Common myeloid progenitor, CD34-positive (primary cell): ENCODE measurements around the gene TRPM3.

ENCODE experiments used
- CTCF ChIA-PET: fragments of 350-600 bp; sonication (Branson Sonifier 250); formaldehyde crosslinking; loops from one replicate; lab custom pipeline; 2021; ENCODE audit warnings: antibody characterized with exemption; lab: Charles Lee
- POLR2A ChIA-PET: fragments of 350-600 bp; sonication (Branson Sonifier 250); formaldehyde crosslinking; loops from one replicate; lab custom pipeline; 2021; ENCODE audit warnings: antibody characterized with exemption; lab: Charles Lee
- DNase-seq, 3 donors: peaks; one replicate each; pipeline versions ENCODE4 v3.0.0 to v3.0.0-alpha.2; 2013
- H3K27ac ChIP-seq, 2 experiments: 1 replicate in 1 of 2; 2 replicates in 1 of 2; pipeline ENCODE4 v1.7.0; 2013; ENCODE audit warnings: inconsistent platforms in 2 of 2, low read length in 2 of 2, mild to moderate bottlenecking in 2 of 2, low read depth in 1 of 2, moderate library complexity in 1 of 2; ENCODE audit not compliant: severe bottlenecking in 2 of 2, insufficient read depth in 1 of 2, poor library complexity in 1 of 2
- H3K27me3 ChIP-seq, 5 experiments: replicated peaks in 2 of 5; 1 replicate in 3 of 5; 2 replicates in 2 of 5; pipeline versions ENCODE4 v1.6.1 to v1.7.0; 2013; ENCODE audit warnings: low read length in 4 of 5, mild to moderate bottlenecking in 2 of 5, moderate library complexity in 2 of 5, inconsistent platforms in 1 of 5; ENCODE audit not compliant: insufficient read depth in 5 of 5, control insufficient read depth in 4 of 5
- H3K36me3 ChIP-seq, 4 experiments: 1 replicate in 2 of 4; 2 replicates in 2 of 4; pipeline versions ENCODE4 v1.6.1 to v1.7.0; 2013; ENCODE audit warnings: low read length in 3 of 4, control low read depth in 1 of 4, mild to moderate bottlenecking in 1 of 4; ENCODE audit not compliant: control insufficient read depth in 4 of 4, insufficient read depth in 4 of 4
- H3K4me1 ChIP-seq, 4 experiments: 1 replicate in 3 of 4; 2 replicates in 1 of 4; pipeline versions ENCODE4 v1.6.1 to v1.7.1; 2013; ENCODE audit warnings: low read length in 3 of 4, mild to moderate bottlenecking in 3 of 4, control low read depth in 1 of 4, inconsistent platforms in 1 of 4, moderate library complexity in 1 of 4; ENCODE audit not compliant: control insufficient read depth in 4 of 4, insufficient read depth in 4 of 4; ENCODE audit errors: control extremely low read depth in 1 of 4
- H3K4me3 ChIP-seq, 7 experiments: 1 replicate in 4 of 7; 2 replicates in 3 of 7; pipeline versions ENCODE4 v1.5.1 to v1.7.0; 2013; ENCODE audit warnings: mild to moderate bottlenecking in 7 of 7, low read length in 6 of 7, moderate library complexity in 6 of 7, inconsistent platforms in 2 of 7, low read depth in 2 of 7, control low read depth in 1 of 7; ENCODE audit not compliant: insufficient read depth in 4 of 7, control insufficient read depth in 1 of 7; ENCODE audit errors: extremely low read depth in 1 of 7
- H3K9me3 ChIP-seq, 5 experiments: 1 replicate in 4 of 5; 2 replicates in 1 of 5; pipeline versions ENCODE4 v1.6.1 to v1.7.1; 2013; ENCODE audit warnings: low read length in 4 of 5, mild to moderate bottlenecking in 2 of 5, inconsistent platforms in 1 of 5, low read depth in 1 of 5, moderate library complexity in 1 of 5; ENCODE audit not compliant: control insufficient read depth in 4 of 5, insufficient read depth in 2 of 5; ENCODE audit errors: control extremely low read depth in 1 of 5
- WGBS: methylation state at CpG from one replicate; pipeline ENCODE4 v1.1.5; 2013; ENCODE audit not compliant: insufficient coverage; 5-methylcytosine and 5-hydroxymethylcytosine counted together

The TRPM3 gene

DNA sequence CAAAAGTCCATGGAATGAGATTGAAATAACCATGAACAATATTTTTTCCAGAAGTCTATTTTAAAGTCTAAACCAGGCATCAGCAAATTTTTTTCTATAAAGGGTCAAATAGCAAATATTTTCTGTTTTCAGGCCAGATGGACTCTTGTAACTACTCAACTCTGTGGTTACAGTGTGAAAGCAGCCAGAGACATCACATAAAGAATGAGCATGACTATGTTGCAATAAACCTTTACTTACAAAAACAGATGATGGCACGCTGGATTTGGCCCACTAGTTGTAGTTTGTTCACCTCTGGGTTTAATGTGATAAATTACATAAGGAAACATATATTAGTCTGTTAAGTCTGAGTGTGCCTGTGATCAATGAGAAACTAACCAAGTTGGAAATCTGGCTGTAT lies 319.2 kb downstream of the TRPM3 start:
- no peaks in the 10 kb centered on the region for H3K36me3 ChIP-seq
- H3K4me3 ChIP-seq, result no peak overlapping the region
- no peaks in the 10 kb centered on the region for H3K27me3 ChIP-seq
- no peak overlapping the region for H3K27ac ChIP-seq
- H3K4me1 ChIP-seq, result no peaks in the 10 kb centered on the region
- WGBS, result no CpG with 5 or more reads among the region's 1 CpG
- ChIA-PET POLR2A (no interaction called here), CTCF (no interaction called here)
- peaks cover 0 to 6% (median 0%) of the 10 kb centered on the region in 5 experiments for H3K9me3 ChIP-seq
- DNase-seq, result no peak

DNA sequence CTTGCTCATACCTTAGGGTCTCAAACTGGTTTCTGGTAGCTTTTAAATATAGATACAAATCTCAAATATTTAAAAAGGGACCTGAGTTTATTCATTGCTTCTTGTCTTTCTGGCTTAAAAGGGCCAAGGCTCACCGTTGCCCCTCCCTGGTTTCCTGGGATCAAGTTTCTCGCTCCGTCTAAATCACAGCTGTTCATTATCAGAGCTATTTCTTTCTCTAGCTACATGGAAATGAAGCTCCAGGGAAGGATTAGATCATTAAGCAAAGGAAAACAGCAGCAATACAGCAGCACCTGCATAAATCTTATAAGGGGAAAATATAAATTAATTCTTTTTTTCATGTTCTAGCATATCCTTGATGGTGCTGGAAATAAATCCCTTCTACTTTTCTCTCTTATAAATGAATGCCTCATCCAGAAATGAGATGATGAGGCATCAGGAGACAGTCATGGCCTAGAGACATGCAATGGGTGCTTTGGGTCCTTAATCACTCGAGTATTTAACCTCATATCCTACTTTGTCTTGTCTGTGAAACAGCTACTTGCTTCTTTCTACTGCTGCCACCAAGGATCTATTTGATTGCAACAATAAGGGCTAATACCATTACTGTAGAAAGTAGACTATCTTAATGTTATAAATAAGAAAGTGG lies 320.1 kb downstream of the TRPM3 start:
- no CpG with 5 or more reads among the region's 4 CpGs for WGBS

GRCh38 chr9:70798018-70798417 lies 323.4 kb downstream of the TRPM3 start:
- Histone ChIP-seq H3K9me3 (peaks cover 0 to 6% (median 0%) of the 10 kb centered on the region in 5 experiments), H3K4me3 (no peak overlapping the region), H3K27me3 (no peaks in the 10 kb centered on the region), H3K27ac (no peak overlapping the region), H3K4me1 (no peaks in the 10 kb centered on the region), H3K36me3 (no peaks in the 10 kb centered on the region)
- DNase-seq, result no peak
- ChIA-PET POLR2A (no interaction called here), CTCF (no interaction called here)
- WGBS, result 98% methylated on average over 5 of the region's 6 CpGs

More for the DNA sequence above, 320.1 kb downstream of the TRPM3 start:
- H3K9me3 ChIP-seq, result peaks cover 0 to 6% (median 0%) of the 10 kb centered on the region in 5 experiments
- no peaks in the 10 kb centered on the region for H3K27me3 ChIP-seq
- no peak for DNase-seq
- H3K4me1 ChIP-seq, result no peaks in the 10 kb centered on the region
- POLR2A ChIA-PET, result no interaction called here
- H3K4me3 ChIP-seq, result no peak overlapping the region
- H3K27ac ChIP-seq, result no peak overlapping the region
- no peaks in the 10 kb centered on the region for H3K36me3 ChIP-seq
- CTCF ChIA-PET, result no interaction called here

DNA sequence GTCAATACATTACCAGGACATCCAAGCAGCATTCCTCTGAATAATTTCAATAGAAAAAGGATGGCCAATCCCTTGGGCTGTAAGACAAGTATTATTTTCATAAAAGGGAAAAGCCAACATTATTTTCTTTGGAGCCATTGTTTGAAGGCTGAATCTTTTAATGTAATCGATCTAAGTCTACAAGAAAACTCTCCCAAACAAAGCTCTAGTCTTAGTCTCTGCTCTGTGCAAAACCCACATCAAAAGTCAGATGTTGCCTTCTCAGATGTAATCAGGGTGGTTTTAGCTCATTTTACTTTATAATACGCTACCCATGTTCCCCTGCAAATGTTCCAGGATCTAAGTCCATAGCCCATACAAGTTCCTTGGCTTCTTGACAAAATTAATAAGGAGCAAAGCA lies 325.6 kb downstream of the TRPM3 start:
- 100% methylated on average over 1 of the region's 2 CpGs for WGBS
- H3K27me3 ChIP-seq, result no peaks in the 10 kb centered on the region
- H3K4me1 ChIP-seq, result no peaks in the 10 kb centered on the region
- no peak overlapping the region for H3K27ac ChIP-seq
- peaks cover 0 to 6% (median 0%) of the 10 kb centered on the region in 5 experiments for H3K9me3 ChIP-seq
- no peak for DNase-seq
- ChIA-PET POLR2A (no interaction called here), CTCF (no interaction called here)
- H3K36me3 ChIP-seq, result no peaks in the 10 kb centered on the region
- no peak overlapping the region for H3K4me3 ChIP-seq

GRCh38 chr9:70792796-70793195 lies 328.6 kb downstream of the TRPM3 start:
- DNase-seq, result no peak
- H3K36me3 ChIP-seq, result no peaks in the 10 kb centered on the region
- POLR2A ChIA-PET, result no interaction called here
- no peaks in the 10 kb centered on the region for H3K27me3 ChIP-seq
- no CpG with 5 or more reads among the region's 1 CpG for WGBS
- CTCF ChIA-PET, result no interaction called here
- H3K9me3 ChIP-seq, result no peaks in the 10 kb centered on the region
- no peak overlapping the region for H3K4me3 ChIP-seq
- no peak overlapping the region for H3K27ac ChIP-seq
- H3K4me1 ChIP-seq, result no peaks in the 10 kb centered on the region

DNA sequence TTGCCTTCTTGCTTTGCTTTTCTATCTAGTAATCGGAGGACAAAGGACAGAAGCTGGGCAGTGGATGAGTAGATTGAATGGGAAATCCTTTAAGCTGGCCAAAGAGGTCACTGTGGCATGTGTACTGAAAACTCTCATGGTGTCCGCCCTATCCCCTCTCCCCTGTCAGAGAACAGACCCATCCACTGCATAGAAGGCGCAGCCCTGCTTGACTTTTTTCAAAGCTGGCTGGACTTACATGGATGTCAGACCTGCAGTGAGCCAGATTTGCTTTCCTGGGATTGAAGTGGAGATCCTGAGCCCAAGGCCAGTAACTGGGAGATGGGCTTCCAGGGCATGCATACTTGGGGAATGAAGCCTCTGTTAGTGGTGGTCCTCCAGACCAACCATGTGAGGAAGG lies 329.5 kb downstream of the TRPM3 start:
- DNase-seq, result no peak

DNA sequence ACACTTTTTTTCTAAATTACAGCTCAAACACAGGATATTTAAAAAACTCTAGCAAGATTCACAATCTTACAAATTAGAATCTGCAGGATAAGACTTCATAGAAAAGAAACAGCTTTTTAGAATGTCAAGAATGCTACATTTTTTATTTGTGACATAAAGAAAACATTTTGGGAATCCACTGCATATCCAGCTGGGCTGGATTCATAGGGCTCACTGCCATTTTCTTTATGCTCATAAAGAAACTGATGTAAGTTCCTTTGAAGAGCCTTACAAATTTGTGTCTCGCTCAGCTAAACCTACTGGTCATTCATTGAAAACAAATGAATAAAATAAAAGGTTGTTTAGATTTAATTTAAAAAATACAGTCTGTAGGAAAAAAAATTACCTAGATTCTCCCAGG lies 332.3 kb downstream of the TRPM3 start:
- POLR2A ChIA-PET, result no interaction called here
- CTCF ChIA-PET, result interaction anchor here (0.6 kb wide), 1 partner anchor 935 kb away, joined by 3 read pairs; no protein-coding TSS in a partner anchor
- WGBS, result no CpG with 5 or more reads among the region's 1 CpG

More for the DNA sequence above, 329.5 kb downstream of the TRPM3 start:
- no peaks in the 10 kb centered on the region for H3K4me1 ChIP-seq
- POLR2A ChIA-PET, result no interaction called here
- H3K27ac ChIP-seq, result no peak overlapping the region
- 94% methylated on average over 2 of the region's 3 CpGs for WGBS
- CTCF ChIA-PET, result no interaction called here
- H3K27me3 ChIP-seq, result no peaks in the 10 kb centered on the region
- no peaks in the 10 kb centered on the region for H3K9me3 ChIP-seq
- no peak overlapping the region for H3K4me3 ChIP-seq
- no peaks in the 10 kb centered on the region for H3K36me3 ChIP-seq

More for the DNA sequence above, 332.3 kb downstream of the TRPM3 start:
- DNase-seq, result no peak
- Histone ChIP-seq H3K27ac (no peak overlapping the region), H3K36me3 (no peaks in the 10 kb centered on the region), H3K4me1 (peaks cover 0 to 8% (median 0%) of the 10 kb centered on the region in 4 experiments), H3K27me3 (no peaks in the 10 kb centered on the region), H3K9me3 (no peaks in the 10 kb centered on the region), H3K4me3 (no peak overlapping the region)
